Esophagus muscularis mucosa (tissue), 4 donors: ENCODE results near the gene PFKL. TPM values are rescaled to one million over a fixed set of nuclear protein-coding genes. Genes with fewer than 3 reads are reported as not detected.
"Not testable (repeated sequence)": the region's sequence is repeated elsewhere in the genome, so short reads cannot be mapped to it uniquely, and the experiment has no call there.

Experiments used
- DNase-seq: peaks from one replicate; pipeline ENCODE4 v3.0.0-alpha.2; 2017; ENCODE audit errors: extremely low spot score
- H3K27ac ChIP-seq, 4 donors: fragments of 200-600 bp; sonication (generic); replicated peaks in 1 of 4; 1 replicate in 3 of 4; 2 replicates in 1 of 4; pipeline ENCODE4 v1.5.1; 2016 to 2019; ENCODE audit warnings: mild to moderate bottlenecking in 1 of 4
- H3K27me3 ChIP-seq, 4 donors: fragments of 200-600 bp; sonication (generic); one replicate each; pipeline versions ENCODE4 v1.5.1 to v1.6.0; 2016 to 2019
- H3K36me3 ChIP-seq, 4 donors: fragments of 200-600 bp; sonication (generic); one replicate each; pipeline ENCODE4 v1.5.1; 2016 to 2019
- H3K4me1 ChIP-seq, 4 donors: fragments of 200-600 bp; sonication (generic); one replicate each; pipeline ENCODE4 v1.5.1; 2016 to 2019
- H3K4me3 ChIP-seq, 4 donors: fragments of 200-600 bp; sonication (generic); 1 replicate in 2 of 4; 2 replicates in 2 of 4; pipeline ENCODE4 v1.5.1; 2016 to 2019; ENCODE audit warnings: mild to moderate bottlenecking in 4 of 4, moderate library complexity in 1 of 4
- H3K9me3 ChIP-seq, 4 donors: fragments of 200-600 bp; sonication (generic); 1 replicate in 3 of 4; 2 replicates in 1 of 4; pipeline ENCODE4 v1.5.1; 2016 to 2019
- EP300 ChIP-seq: sonication (generic); formaldehyde crosslinking; IDR thresholded peaks from one replicate; pipeline ENCODE4 v1.6.1; 2017; ENCODE audit warnings: antibody characterized with exemption
- POLR2A ChIP-seq: fragments of 450-650 bp; IDR thresholded peaks from one replicate; pipeline ENCODE4 v1.6.1; 2017; ENCODE audit warnings: antibody characterized with exemption, moderate library complexity, mild to moderate bottlenecking, low read depth
- POLR2AphosphoS5 ChIP-seq, 2 donors: sonication (generic); formaldehyde crosslinking; IDR thresholded peaks; one replicate each; pipeline ENCODE4 v1.6.1; 2017; ENCODE audit warnings: antibody characterized with exemption in 2 of 2
- WGBS: methylation state at CpG from one replicate; pipeline ENCODE4 v1.1.5; 2018; 5-methylcytosine and 5-hydroxymethylcytosine counted together
- intact Hi-C: fragments of 100-400 bp; cut with DNase I; formaldehyde crosslinking; loops from one replicate; pipeline ENCODE4 v1.15.1; 2023
- total RNA-seq, 4 donors: library from RNA; depleted of rRNA; stranded (reverse); fragments of >200 nt; gene quantifications; one replicate each; pipeline versions ENCODE4 v1.1.0 to v1.2.1, GENCODE V29; 2016
- TF ChIP-seq, protein P1 (sequence below), 3 experiments: fragments of 200-600 bp in 2 of 3; fragments of 450-650 bp in 1 of 3; sonication (generic) in 2 of 3; IDR thresholded peaks; one replicate each; pipeline ENCODE4 v1.5.1; 2017 to 2019; ENCODE audit warnings: antibody characterized with exemption in 3 of 3, mild to moderate bottlenecking in 2 of 3, moderate library complexity in 1 of 3

The PFKL gene
- total RNA-seq, 4 donors from 2014 or later: 61.5 to 109 (median 83.4) TPM

DNA sequence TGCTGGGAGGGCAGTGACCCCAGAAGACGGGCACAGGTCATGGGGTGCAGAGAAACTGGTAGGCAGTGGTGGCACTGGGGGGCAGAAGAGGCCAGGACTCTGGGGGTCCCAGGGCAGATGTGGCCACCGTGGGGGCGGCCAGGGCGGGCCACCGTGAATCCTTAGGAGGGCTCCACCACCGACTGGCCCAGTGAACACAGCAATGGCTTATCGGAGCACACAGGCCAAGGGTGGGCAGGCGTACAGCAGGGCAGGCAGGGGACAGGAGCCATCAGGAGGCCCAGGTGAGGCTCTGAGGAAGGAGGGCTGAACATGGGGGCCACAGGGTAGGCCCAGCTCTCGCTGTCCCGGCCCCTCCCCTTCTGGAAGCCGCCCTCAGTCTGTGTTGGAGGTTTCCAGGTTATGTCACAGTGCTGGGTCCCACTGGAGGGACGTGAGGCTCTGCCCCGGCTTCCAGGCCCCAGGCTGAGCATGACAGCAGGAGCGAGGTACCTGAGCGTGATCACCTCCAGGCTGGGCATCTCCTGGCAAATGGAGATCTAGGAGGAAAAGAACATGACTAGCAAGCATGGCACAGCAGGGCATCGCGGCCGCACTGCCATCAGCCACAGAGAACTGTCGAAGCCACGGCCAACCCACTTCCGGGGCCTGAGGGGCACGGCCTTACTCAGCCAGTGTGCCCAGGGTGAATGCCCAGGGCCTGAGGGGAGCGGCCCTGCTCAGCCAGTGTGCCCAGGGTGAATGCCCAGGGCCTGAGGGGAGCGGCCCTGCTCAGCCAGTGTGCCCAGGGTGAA, 35.6 kb downstream of the PFKL start:
- Histone ChIP-seq H3K4me3 (no peak overlapping the region), H3K9me3 (no peaks in the 10 kb centered on the region), H3K27me3 (no peaks in the 10 kb centered on the region), H3K36me3 (peaks cover 0 to 55% (median 47%) of the 10 kb centered on the region in 4 donors), H3K27ac (no peak overlapping the region), H3K4me1 (peaks cover 10 to 28% (median 21%) of the 10 kb centered on the region in 4 donors)
- WGBS: 90% methylated on average over 21 of the region's 24 CpGs
- DNase-seq: no peak
- intact Hi-C loops: loop anchor here (2.0 to 5.0 kb wide), 2 partner anchors 37 to 122 kb away; partner anchors contain the start of gene LRRC3
- TF ChIP-seq, protein P1, sequence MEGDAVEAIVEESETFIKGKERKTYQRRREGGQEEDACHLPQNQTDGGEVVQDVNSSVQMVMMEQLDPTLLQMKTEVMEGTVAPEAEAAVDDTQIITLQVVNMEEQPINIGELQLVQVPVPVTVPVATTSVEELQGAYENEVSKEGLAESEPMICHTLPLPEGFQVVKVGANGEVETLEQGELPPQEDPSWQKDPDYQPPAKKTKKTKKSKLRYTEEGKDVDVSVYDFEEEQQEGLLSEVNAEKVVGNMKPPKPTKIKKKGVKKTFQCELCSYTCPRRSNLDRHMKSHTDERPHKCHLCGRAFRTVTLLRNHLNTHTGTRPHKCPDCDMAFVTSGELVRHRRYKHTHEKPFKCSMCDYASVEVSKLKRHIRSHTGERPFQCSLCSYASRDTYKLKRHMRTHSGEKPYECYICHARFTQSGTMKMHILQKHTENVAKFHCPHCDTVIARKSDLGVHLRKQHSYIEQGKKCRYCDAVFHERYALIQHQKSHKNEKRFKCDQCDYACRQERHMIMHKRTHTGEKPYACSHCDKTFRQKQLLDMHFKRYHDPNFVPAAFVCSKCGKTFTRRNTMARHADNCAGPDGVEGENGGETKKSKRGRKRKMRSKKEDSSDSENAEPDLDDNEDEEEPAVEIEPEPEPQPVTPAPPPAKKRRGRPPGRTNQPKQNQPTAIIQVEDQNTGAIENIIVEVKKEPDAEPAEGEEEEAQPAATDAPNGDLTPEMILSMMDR (IDR thresholded peaks at IDR 0.05): no peak
- no peak for TF ChIP-seq POLR2A
- no peak for TF ChIP-seq EP300
- no peak for TF ChIP-seq POLR2AphosphoS5 (IDR thresholded peaks at IDR 0.05)

DNA sequence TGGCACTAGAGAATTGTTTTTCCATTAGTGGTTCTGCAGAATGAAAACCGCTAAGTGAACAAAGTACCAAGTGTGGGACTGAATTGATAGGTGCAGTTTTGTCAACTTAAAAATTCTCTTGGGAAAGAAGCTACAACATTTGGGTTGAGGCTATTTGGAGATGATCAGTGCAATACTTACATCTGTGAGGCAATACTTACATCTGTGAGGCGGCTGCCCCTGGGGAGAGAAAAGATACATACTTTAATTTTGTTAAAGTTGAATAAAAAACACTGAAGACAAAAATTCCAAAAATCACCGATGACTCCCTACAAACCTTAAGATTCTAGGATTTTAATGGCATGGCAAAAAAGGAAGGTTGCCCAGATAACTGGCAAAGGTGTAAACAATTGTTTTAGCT, 37.6 kb downstream of the PFKL start:
- H3K27me3 ChIP-seq: no peaks in the 10 kb centered on the region
- peaks cover 0 to 35% (median 28%) of the 10 kb centered on the region in 4 donors for H3K36me3 ChIP-seq
- TF ChIP-seq EP300 (no peak), POLR2A (no peak), POLR2AphosphoS5 (IDR thresholded peaks at IDR 0.05) (no peak)
- TF ChIP-seq, protein P1 (IDR thresholded peaks at IDR 0.05): no peak
- H3K4me1 ChIP-seq: peaks cover 10 to 28% (median 21%) of the 10 kb centered on the region in 4 donors
- 73% methylated on average over 3 of the region's 3 CpGs for WGBS
- DNase-seq: no peak
- H3K9me3 ChIP-seq: no peaks in the 10 kb centered on the region
- intact Hi-C loops: loop anchor here (2.0 to 5.0 kb wide), 2 partner anchors 39 to 120 kb away; partner anchors contain the start of gene LRRC3
- H3K4me3 ChIP-seq: no peak overlapping the region
- peak overlapping the region; percentile 89 to 99 (median 98) for H3K27ac ChIP-seq

DNA sequence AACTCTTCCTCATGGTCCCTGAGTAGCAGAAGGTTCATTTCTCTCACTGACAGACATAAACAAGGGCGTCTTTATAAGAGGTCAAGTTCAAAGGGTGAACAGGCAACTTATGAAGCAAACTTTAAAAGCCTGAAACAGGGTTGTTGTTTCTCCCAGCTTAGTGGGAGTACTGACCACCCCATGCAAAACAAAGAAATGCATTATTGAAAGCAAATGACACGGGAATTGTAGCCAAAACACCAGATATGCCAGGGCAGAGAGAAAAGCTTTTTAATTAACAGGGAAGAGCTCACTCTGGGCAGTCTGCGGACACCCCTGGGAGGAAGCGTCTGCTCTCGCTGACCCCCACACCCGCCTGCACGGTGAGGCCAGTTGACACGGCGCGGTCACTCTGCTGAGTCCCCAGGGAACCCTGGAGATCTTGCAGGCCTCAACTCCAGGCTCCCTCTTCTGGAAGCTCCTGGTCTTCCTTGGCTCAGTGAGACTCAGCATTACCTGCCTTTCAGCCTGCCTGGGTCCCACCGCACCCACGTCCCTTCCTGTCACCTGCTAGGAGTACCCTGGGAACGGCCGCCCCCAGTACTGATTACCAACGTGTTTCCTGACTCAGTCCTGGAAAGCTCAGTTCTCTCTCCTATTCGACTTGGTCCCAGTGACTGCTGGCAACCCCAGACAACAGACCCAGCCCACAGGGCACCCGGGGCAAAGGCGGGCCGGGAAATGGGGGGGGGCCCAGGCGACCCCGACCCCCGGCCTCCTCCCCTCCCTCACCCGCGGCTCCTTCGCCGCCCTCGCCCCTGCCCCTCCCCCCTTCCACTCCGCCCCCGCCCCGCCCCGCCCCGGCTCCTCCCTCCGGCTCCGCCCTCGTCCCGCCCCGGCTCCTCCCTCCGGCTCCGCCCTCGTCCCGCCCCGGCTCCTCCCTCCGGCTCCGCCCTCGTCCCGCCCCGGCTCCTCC, 38.4 kb downstream of the PFKL start:
- peaks cover 0 to 28% (median 22%) of the 10 kb centered on the region in 4 donors for H3K36me3 ChIP-seq
- no peaks in the 10 kb centered on the region for H3K9me3 ChIP-seq
- 5% methylated on average over 7 of the region's 47 CpGs for WGBS
- H3K4me3 ChIP-seq: peak overlapping the region; percentile 68 to 94 (median 75)
- peaks cover 10 to 28% (median 21%) of the 10 kb centered on the region in 4 donors for H3K4me1 ChIP-seq
- peak overlapping the region; percentile 89 to 99 (median 98) for H3K27ac ChIP-seq
- intact Hi-C loops: loop anchor here (2.0 to 5.0 kb wide), 2 partner anchors 39 to 119 kb away; partner anchors contain the start of gene LRRC3
- DNase-seq: no peak
- no peaks in the 10 kb centered on the region for H3K27me3 ChIP-seq
- TF ChIP-seq POLR2A (no peak), EP300 (no peak), POLR2AphosphoS5 (IDR thresholded peaks at IDR 0.05) (peak in 1 of 2 donors; percentile 29)
- TF ChIP-seq, protein P1 (IDR thresholded peaks at IDR 0.05): peak; percentile 39 to 51 (median 49)

DNA sequence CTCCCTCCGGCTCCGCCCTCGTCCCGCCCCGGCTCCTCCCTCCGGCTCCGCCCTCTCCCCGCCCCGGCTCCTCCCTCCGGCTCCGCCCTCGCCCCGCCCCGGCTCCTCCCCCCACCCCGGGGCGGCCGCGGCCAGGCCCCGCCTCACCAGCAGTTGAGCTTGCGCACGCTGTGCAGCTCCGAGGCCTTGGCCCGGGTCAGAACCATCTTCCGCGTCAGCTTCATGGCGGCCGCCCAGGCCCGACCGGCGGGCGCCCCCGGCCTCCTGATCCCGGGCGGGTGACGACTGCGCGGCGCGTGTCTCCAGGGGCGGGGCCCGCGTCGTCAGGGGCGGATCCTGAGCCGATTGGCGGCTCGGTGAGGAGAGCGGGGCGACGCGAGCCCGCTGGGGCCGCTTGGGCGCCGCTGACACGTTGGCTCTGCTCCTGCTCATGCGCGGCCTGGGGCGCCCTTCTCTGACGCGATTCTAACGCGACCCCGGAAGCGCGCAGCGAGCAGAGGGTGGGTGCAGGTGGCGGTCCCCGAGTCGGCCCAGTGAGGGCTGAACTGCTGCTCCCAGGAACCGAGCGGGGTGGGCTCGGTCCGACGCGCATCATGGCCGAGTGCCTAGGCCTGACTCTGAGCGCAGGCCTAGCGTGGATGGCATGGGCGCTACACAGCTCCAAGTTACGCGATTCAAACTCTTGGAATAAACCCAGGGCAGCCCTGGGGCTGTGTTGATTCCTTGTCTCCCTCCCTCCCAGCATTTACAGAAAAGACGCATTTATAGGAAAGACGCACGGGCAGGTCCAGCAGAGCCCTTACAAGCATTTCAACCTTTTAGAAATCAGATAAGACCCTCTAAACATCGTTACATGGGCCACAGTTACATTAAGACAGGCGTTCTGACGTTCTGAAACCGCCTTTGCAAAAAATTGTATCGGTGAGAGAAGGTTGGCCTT, 39.4 kb downstream of the PFKL start, which contains the start of gene CFAP410:
CFAP410 (minus strand) TSS at position 420 of the 940 bp plus-strand sequence; CDS start at position 224, 196 bp downstream.
- Histone ChIP-seq H3K36me3 (peaks cover 0 to 28% (median 22%) of the 10 kb centered on the region in 4 donors), H3K9me3 (no peaks in the 10 kb centered on the region), H3K4me3 (peak within 1 kb of the TSS; percentile 68 to 94 (median 75)), H3K27me3 (no peaks in the 10 kb centered on the region), H3K27ac (peak within 1 kb of the TSS; percentile 96 to 99 (median 98)), H3K4me1 (peaks cover 10 to 25% (median 20%) of the 10 kb centered on the region in 4 donors)
- intact Hi-C loops: loop anchor here (5.0 kb wide), 1 partner anchor 118 kb away; the partner anchor contains the start of gene LRRC3
- WGBS: 3% methylated on average over 13 of the region's 90 CpGs
- peak; percentile 84 for TF ChIP-seq POLR2A
- TF ChIP-seq, protein P1 (IDR thresholded peaks at IDR 0.05): peak in 1 of 3 experiments; percentile 25
- no peak for TF ChIP-seq EP300
- TF ChIP-seq POLR2AphosphoS5 (IDR thresholded peaks at IDR 0.05): peak; percentile 99
- peak; percentile 98 for DNase-seq

DNA sequence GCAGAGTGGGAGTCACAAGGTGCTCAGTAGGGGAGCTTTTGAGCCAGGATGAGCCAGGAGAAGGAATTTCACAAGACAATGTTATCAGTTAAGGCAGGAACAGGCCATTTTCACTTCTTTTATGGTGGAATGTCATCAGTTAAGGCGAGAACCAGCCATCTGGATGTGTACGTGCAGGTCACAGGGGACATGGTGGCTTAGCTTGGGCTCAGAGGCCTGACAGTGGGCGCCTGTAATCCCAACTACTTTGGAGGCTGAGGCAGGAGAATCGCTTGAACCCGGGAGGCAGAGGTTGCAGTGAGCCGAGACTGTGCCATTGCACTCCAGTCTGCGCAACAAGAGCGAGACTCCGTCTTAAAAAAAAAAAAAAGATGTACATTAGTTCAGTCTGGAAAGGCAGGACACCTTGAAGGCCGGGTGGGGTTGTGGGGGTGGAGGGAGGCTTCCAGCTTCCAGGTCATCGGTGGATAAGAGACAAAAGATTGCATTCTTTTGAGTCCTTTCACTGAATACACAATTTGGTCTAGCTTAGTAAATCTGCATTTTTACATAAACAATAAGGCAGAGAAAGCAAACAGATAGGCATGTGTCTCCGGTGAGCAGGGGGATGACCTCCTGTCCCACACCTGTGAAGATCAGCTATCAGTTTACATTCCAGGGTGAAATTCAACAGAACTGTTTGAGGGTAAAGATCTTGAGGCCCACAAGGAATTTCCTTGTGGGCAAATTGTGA, 42.0 kb downstream of the PFKL start:
- intact Hi-C loops, H3K4me3 ChIP-seq, H3K9me3 ChIP-seq, H3K36me3 ChIP-seq, DNase-seq, H3K27ac ChIP-seq: not testable (repeated sequence)
- H3K27me3 ChIP-seq: peaks cover 0 to 21% (median 0%) of the 10 kb centered on the region in 4 donors
- 66% methylated on average over 12 of the region's 12 CpGs for WGBS
- peaks cover 10 to 25% (median 20%) of the 10 kb centered on the region in 4 donors for H3K4me1 ChIP-seq
